ENCODE data around the gene GPATCH11.
A peak's percentile ranks its signal among the peaks of the same experiment; 100 is the strongest.

Gene GPATCH11

DNA sequence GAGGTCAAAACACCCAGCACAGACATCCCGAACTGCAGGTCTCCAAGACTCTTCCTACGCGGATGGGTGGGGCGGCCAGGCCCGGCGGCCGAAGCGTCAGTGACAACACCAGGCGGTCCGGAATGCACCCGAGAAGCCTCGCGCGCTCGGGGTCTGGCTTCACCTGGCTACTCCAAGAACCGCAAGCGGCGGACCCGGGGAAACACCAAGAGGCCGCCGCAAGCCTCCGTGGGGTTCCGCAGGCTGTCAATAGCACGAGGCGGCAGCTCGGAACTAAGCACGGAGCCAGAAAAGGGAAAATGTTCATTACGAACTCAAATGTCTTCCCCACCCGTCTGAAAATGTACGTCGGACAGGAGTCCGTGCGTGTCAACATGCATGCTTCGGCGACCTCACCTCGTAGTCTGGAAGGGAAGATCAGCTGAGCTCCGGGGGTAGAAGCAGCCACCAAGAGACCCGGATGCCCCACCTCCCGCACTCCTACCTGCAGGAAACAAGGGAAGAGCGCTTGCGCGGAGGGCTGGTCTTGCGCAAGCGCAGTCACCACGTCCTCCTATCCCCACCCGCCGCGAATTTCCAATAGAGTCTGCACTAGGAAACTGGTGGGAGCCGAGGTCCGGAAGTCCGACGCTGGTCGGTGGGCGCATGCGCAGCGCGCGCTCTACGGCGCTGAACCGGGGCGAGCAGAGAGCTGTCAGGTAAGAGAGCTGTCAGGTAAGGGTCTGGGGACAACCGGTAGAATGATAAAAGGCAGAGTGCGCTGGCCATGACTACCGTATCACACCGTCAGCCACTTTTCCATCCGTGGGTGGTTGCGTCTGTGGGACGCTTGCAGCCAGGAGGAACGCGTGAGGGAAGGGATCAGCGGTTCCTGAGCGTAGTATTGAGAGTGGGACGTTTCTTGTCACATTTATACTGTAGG is at the start of gene GPATCH11, which contains the start of gene HEATR5B:
Gene GPATCH11, plus strand, starts transcription at position 646 of the 922 bp plus-strand sequence. CDS start 3,864 bp downstream, outside the sequence.
Gene HEATR5B, minus strand, starts transcription at position 500 of the 922 bp plus-strand sequence. CDS start 958 bp downstream, outside the sequence.
- peak within 1 kb of the TSS; percentile 92 for H3K4me3 ChIP-seq (ENCODE audit: low read length)
- peak; percentile 98 for DNase-seq (ENCODE audit: low read depth)
- peaks cover 31% of the 10 kb centered on the region for H3K36me3 ChIP-seq (ENCODE audit: control insufficient read depth, insufficient read depth, low read length, severe bottlenecking)
- H3K27me3 ChIP-seq (replicated peaks; ENCODE audit: control insufficient read depth, insufficient read depth, low read length) = no peaks in the 10 kb centered on the region
- peak within 1 kb of the TSS; percentile 95 for H3K9ac ChIP-seq (ENCODE audit: low read length)
- H3K9me3 ChIP-seq (ENCODE audit: control insufficient read depth, low read length) = no peaks in the 10 kb centered on the region
- H3K4me1 ChIP-seq (ENCODE audit: control insufficient read depth, insufficient read depth, low read length) = peaks cover 42% of the 10 kb centered on the region

- Histone ChIP-seq H3K27me3 (replicated peaks; ENCODE audit: control insufficient read depth, insufficient read depth, low read length) (no peaks in the 10 kb centered on the region), H3K36me3 (ENCODE audit: control insufficient read depth, insufficient read depth, low read length, severe bottlenecking) (peaks cover 63% of the 10 kb centered on the region), H3K9ac (ENCODE audit: low read length) (no peak overlapping the region), H3K4me3 (ENCODE audit: low read length) (no peak overlapping the region), H3K4me1 (ENCODE audit: control insufficient read depth, insufficient read depth, low read length) (no peaks in the 10 kb centered on the region), H3K9me3 (ENCODE audit: control insufficient read depth, low read length) (no peaks in the 10 kb centered on the region)
- no peak for DNase-seq (ENCODE audit: low read depth)
These were observed 46.5 kb upstream of the GPATCH11 start for GRCh38 chr2:37037771-37038170.

DNA sequence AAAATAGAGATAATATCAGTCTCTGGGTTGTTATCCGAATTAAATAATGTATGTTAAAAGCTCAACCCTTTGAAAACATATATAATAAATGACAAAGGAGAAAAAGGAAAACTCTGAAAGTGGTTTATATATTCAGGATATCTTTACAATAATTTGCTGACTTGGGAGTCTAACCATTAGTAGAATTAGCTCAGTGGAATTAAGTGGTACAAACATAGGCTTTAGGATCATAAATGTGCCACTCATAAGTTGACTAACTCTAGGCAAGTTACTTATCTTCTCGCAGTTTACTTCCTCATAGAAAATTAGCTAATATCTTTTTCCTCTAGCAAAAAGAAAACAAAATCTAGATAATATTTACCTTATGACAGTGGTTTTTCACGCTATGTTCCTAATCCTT is 44.7 kb upstream of the GPATCH11 start:
- Histone ChIP-seq H3K9ac (ENCODE audit: low read length) (no peak overlapping the region), H3K4me1 (ENCODE audit: control insufficient read depth, insufficient read depth, low read length) (peaks cover 9% of the 10 kb centered on the region), H3K9me3 (ENCODE audit: control insufficient read depth, low read length) (no peaks in the 10 kb centered on the region), H3K4me3 (ENCODE audit: low read length) (no peak overlapping the region), H3K27me3 (replicated peaks; ENCODE audit: control insufficient read depth, insufficient read depth, low read length) (no peaks in the 10 kb centered on the region), H3K36me3 (ENCODE audit: control insufficient read depth, insufficient read depth, low read length, severe bottlenecking) (peaks cover 53% of the 10 kb centered on the region)
- no peak for DNase-seq (ENCODE audit: low read depth)

DNA sequence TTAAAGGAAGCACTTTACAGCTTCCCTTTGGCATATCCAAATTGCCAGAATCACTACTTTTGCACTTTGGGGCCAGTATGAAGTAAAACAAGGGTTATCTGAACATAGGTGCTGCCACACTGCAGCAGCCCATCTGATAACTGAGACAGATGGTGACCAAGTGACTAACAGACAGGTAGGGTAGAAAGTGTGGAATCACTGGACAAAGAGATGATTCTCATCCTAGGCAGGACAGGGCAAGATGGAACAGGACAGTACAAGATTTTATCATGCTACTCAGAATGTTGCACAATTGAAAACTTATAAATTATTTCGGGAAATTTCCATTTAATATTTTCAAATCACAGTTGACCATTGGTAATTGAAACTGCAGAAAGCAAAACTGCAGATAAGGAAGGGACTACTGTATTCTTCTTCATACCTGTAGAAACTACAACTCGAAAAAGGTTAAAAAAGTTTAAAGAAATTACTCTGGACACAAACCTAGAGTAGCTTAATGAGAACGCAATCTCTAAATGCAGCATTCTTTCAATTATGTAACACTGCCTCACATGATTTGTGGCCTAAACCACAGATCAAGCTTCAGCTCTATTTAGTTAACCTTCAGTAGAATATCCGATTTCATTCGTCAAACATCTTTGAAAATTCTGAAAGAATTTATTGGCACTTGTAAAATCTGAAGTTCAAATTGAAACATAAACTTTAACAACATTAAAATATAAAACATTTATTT is 31.6 kb upstream of the GPATCH11 start:
- DNase-seq (ENCODE audit: low read depth) = no peak
- Histone ChIP-seq H3K27me3 (replicated peaks; ENCODE audit: control insufficient read depth, insufficient read depth, low read length) (no peaks in the 10 kb centered on the region), H3K4me1 (ENCODE audit: control insufficient read depth, insufficient read depth, low read length) (no peaks in the 10 kb centered on the region), H3K36me3 (ENCODE audit: control insufficient read depth, insufficient read depth, low read length, severe bottlenecking) (peaks cover 85% of the 10 kb centered on the region), H3K9ac (ENCODE audit: low read length) (no peak overlapping the region), H3K4me3 (ENCODE audit: low read length) (no peak overlapping the region), H3K9me3 (ENCODE audit: control insufficient read depth, low read length) (no peaks in the 10 kb centered on the region)

DNA sequence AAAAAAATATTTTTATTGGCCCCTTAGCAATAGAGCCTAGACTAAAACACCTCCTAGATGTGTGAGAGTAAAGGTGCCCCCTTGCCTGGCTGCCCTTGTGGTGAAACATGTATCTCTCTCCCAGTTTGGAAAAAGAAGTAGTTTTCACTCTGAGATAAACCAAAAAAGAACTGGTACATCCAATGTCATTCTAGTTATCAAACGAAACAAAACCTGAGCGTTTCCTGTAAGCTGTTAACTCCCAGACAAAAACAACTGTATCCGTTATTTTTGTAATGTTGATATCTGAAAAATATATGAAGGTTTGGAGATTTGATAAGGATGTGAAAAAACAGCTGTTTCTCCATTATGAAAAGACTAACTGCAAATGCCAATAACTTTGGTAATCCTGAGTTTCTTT is 24.5 kb upstream of the GPATCH11 start:
- Histone ChIP-seq H3K36me3 (ENCODE audit: control insufficient read depth, insufficient read depth, low read length, severe bottlenecking) (peaks cover 90% of the 10 kb centered on the region), H3K9ac (ENCODE audit: low read length) (no peak overlapping the region)
- DNase-seq (ENCODE audit: low read depth) = no peak

GRCh38 chr2:37060446-37060845 is 23.9 kb upstream of the GPATCH11 start:
- H3K36me3 ChIP-seq (ENCODE audit: control insufficient read depth, insufficient read depth, low read length, severe bottlenecking) = peaks cover 90% of the 10 kb centered on the region
- H3K4me3 ChIP-seq (ENCODE audit: low read length) = no peak overlapping the region
- no peaks in the 10 kb centered on the region for H3K27me3 ChIP-seq (replicated peaks; ENCODE audit: control insufficient read depth, insufficient read depth, low read length)
- no peaks in the 10 kb centered on the region for H3K4me1 ChIP-seq (ENCODE audit: control insufficient read depth, insufficient read depth, low read length)
- no peaks in the 10 kb centered on the region for H3K9me3 ChIP-seq (ENCODE audit: control insufficient read depth, low read length)
- H3K9ac ChIP-seq (ENCODE audit: low read length) = no peak overlapping the region
- DNase-seq (ENCODE audit: low read depth) = no peak

More for the DNA sequence above, 24.5 kb upstream of the GPATCH11 start:
- H3K9me3 ChIP-seq (ENCODE audit: control insufficient read depth, low read length) = no peaks in the 10 kb centered on the region
- no peak overlapping the region for H3K4me3 ChIP-seq (ENCODE audit: low read length)
- H3K4me1 ChIP-seq (ENCODE audit: control insufficient read depth, insufficient read depth, low read length) = no peaks in the 10 kb centered on the region
- no peaks in the 10 kb centered on the region for H3K27me3 ChIP-seq (replicated peaks; ENCODE audit: control insufficient read depth, insufficient read depth, low read length)

DNA sequence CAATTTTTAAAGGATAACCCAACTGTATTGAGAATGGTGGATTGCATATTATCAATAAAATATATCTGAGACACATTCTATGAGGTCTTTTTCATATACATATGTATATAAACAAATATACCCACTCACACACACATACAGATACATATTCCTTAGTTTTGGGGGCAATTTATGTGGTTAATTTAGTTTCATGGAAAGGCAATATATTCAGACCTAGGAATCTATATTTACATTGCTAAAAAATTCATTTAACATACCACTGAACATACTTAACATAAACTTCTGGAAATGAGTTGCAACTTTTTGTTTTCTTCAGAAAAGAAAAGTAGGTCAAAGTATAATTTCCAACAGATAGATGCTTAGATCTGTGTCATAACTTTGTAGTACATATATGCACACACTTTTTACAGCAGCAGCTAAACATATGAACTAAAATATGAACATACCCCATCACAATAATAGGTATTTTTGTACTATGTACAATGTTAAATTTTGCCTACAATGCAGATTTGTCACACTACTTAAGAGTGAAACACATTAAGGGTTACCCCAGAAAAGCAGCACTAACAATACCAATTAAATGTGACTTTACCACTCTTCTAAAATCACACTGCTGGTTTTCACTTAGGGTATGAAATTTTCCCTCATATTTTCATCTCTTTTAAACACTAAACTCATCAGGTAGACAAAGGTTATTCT is 23.2 kb upstream of the GPATCH11 start:
- Histone ChIP-seq H3K36me3 (ENCODE audit: control insufficient read depth, insufficient read depth, low read length, severe bottlenecking) (peaks cover 90% of the 10 kb centered on the region), H3K27me3 (replicated peaks; ENCODE audit: control insufficient read depth, insufficient read depth, low read length) (no peaks in the 10 kb centered on the region), H3K4me3 (ENCODE audit: low read length) (no peak overlapping the region)

GRCh38 chr2:37061776-37062175 is 22.5 kb upstream of the GPATCH11 start:
- H3K4me3 ChIP-seq (ENCODE audit: low read length) = no peak overlapping the region
- H3K36me3 ChIP-seq (ENCODE audit: control insufficient read depth, insufficient read depth, low read length, severe bottlenecking) = peaks cover 90% of the 10 kb centered on the region
- no peaks in the 10 kb centered on the region for H3K9me3 ChIP-seq (ENCODE audit: control insufficient read depth, low read length)
- H3K9ac ChIP-seq (ENCODE audit: low read length) = no peak overlapping the region
- DNase-seq (ENCODE audit: low read depth) = no peak
- no peaks in the 10 kb centered on the region for H3K4me1 ChIP-seq (ENCODE audit: control insufficient read depth, insufficient read depth, low read length)
- no peaks in the 10 kb centered on the region for H3K27me3 ChIP-seq (replicated peaks; ENCODE audit: control insufficient read depth, insufficient read depth, low read length)

More for the DNA sequence above, 23.2 kb upstream of the GPATCH11 start:
- no peak for DNase-seq (ENCODE audit: low read depth)
- H3K4me1 ChIP-seq (ENCODE audit: control insufficient read depth, insufficient read depth, low read length) = no peaks in the 10 kb centered on the region
- H3K9ac ChIP-seq (ENCODE audit: low read length) = no peak overlapping the region
- no peaks in the 10 kb centered on the region for H3K9me3 ChIP-seq (ENCODE audit: control insufficient read depth, low read length)

GRCh38 chr2:37068686-37069085 is 15.6 kb upstream of the GPATCH11 start:
- no peak overlapping the region for H3K4me3 ChIP-seq (ENCODE audit: low read length)
- H3K9ac ChIP-seq (ENCODE audit: low read length) = no peak overlapping the region
- H3K27me3 ChIP-seq (replicated peaks; ENCODE audit: control insufficient read depth, insufficient read depth, low read length) = no peaks in the 10 kb centered on the region
- H3K36me3 ChIP-seq (ENCODE audit: control insufficient read depth, insufficient read depth, low read length, severe bottlenecking) = peaks cover 88% of the 10 kb centered on the region
- H3K4me1 ChIP-seq (ENCODE audit: control insufficient read depth, insufficient read depth, low read length) = no peaks in the 10 kb centered on the region
- H3K9me3 ChIP-seq (ENCODE audit: control insufficient read depth, low read length) = no peaks in the 10 kb centered on the region
- DNase-seq (ENCODE audit: low read depth) = no peak

DNA sequence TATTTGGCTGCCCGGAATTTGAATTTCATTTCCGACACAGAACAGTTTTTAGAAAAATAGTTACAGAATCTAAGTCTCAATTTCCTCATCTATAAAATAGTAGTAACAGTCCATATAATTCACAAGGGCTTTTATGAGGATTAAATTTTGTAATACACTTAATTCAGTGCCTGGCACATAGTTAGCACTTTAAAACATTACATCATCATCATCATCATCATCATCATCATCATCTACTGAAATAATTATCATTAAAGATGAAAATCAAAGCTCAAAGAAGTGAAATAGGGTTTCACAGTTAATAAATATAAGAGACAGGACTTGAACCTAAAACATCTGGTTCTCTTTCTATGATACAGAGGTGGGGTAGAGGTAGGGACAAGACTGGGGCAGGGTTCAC is 13.4 kb upstream of the GPATCH11 start:
- H3K27me3 ChIP-seq (replicated peaks; ENCODE audit: control insufficient read depth, insufficient read depth, low read length) = no peaks in the 10 kb centered on the region
- no peaks in the 10 kb centered on the region for H3K4me1 ChIP-seq (ENCODE audit: control insufficient read depth, insufficient read depth, low read length)
- H3K36me3 ChIP-seq (ENCODE audit: control insufficient read depth, insufficient read depth, low read length, severe bottlenecking) = peaks cover 86% of the 10 kb centered on the region
- no peak for DNase-seq (ENCODE audit: low read depth)
- H3K4me3 ChIP-seq (ENCODE audit: low read length) = no peak overlapping the region
- no peak overlapping the region for H3K9ac ChIP-seq (ENCODE audit: low read length)
- no peaks in the 10 kb centered on the region for H3K9me3 ChIP-seq (ENCODE audit: control insufficient read depth, low read length)

DNA sequence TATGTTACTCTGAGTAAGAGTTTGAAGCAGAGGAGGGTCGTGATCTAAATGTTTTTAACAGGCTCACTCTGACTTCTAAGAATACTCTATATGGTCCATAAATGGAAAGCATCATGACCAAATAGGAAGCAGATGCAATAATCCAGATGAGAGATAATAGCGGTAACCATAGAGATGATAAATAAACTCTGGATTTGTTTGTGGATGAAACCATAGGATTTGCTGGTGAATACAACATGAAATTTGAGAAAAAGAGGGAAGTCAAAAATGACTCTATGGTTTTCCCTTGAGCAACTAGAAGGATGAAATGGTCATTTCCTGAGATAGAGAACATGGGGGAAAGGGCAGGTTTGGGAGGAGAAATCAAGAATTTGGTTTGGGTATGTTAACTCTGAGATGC is 4.1 kb upstream of the GPATCH11 start:
- no peak for DNase-seq (ENCODE audit: low read depth)
- Histone ChIP-seq H3K4me1 (ENCODE audit: control insufficient read depth, insufficient read depth, low read length) (peaks cover 16% of the 10 kb centered on the region), H3K27me3 (replicated peaks; ENCODE audit: control insufficient read depth, insufficient read depth, low read length) (no peaks in the 10 kb centered on the region), H3K4me3 (ENCODE audit: low read length) (no peak overlapping the region), H3K9ac (ENCODE audit: low read length) (no peak overlapping the region), H3K36me3 (ENCODE audit: control insufficient read depth, insufficient read depth, low read length, severe bottlenecking) (peaks cover 53% of the 10 kb centered on the region), H3K9me3 (ENCODE audit: control insufficient read depth, low read length) (no peaks in the 10 kb centered on the region)

Data from adipocyte (in vitro differentiated cells).